ENCODE results near the gene TNC.

TNC gene

GRCh38 chr9:115098226-115098965 lies 19.6 kb downstream of the TNC start:
- DNase-seq: no peak

DNA sequence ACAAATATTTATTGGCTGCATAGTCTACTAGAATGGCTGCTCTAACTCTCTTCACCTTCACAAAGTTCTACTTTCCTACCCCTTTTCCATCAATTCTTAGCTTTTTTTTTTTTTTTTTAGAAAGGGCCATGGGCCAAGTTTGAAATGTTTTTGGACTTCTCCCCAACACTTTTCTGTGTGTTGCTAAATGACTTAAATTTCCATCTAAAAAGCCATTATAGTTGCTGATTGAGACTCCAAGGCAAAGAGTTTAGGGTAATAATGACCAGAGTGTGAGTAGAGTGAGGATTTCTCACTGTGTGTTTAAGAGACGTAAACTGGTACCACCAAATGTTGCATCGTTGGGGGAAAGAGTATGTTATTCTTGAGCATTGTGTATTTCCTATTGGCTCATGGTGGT lies 24.4 kb downstream of the TNC start:
- no peak for DNase-seq

- DNase-seq: no peak
Observed at GRCh38 chr9:115090486-115090885, 27.5 kb downstream of the TNC start.

GRCh38 chr9:115088860-115089259 lies 29.1 kb downstream of the TNC start:
- DNase-seq: no peak

DNA sequence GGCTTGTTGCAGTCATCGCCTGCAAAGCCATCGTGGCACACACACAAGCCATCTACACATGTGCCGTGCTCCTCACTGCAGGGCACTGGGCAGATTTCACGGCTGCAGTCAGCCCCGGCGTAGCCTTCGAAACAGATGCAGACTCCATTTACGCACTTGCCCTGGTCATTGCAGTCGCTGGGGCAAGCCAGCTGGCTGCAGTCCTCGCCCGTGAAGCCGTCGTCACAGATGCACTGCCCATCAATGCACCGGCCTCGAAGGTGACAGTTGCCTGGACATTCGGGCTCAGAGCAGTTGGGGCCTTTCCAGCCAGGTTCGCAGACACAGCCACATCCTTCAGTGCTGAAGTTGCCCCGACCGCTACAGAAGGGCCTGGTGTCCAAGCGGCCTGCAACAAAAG lies 31.1 kb downstream of the TNC start:
- no peak for DNase-seq

- no peak for DNase-seq
Observed at GRCh38 chr9:115086461-115086860, 31.5 kb downstream of the TNC start.

GRCh38 chr9:115085773-115086377 lies 32.1 kb downstream of the TNC start:
- no peak for DNase-seq

DNA sequence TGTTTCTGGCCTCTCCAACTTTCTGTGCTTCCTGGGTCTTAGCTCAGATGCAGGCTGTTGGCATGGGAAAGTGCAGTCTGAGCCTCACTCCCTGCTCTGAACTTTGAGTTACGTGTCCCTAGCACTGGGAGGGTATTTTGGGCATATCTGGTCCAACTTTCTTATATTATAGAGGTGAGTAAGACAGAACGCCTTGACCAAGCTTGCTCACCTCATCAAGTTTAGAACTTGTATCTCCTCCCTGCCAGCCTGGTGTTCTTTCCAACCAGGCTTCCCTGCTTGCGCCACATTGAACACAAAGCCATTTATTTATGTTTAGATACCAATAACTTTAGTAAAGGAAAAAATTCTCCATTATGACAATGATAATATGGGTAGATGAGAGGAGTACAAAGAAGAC lies 33.2 kb downstream of the TNC start:
- no peak for DNase-seq

GRCh38 chr9:115084157-115084556 lies 33.8 kb downstream of the TNC start:
- no peak for DNase-seq

- DNase-seq: no peak
Observed at GRCh38 chr9:115080242-115080641, 37.7 kb downstream of the TNC start.

GRCh38 chr9:115079156-115079555 lies 38.8 kb downstream of the TNC start:
- DNase-seq: no peak

GRCh38 chr9:115073456-115073855 lies 44.5 kb downstream of the TNC start:
- DNase-seq: no peak

GRCh38 chr9:115071176-115071575 lies 46.8 kb downstream of the TNC start:
- no peak for DNase-seq

DNA sequence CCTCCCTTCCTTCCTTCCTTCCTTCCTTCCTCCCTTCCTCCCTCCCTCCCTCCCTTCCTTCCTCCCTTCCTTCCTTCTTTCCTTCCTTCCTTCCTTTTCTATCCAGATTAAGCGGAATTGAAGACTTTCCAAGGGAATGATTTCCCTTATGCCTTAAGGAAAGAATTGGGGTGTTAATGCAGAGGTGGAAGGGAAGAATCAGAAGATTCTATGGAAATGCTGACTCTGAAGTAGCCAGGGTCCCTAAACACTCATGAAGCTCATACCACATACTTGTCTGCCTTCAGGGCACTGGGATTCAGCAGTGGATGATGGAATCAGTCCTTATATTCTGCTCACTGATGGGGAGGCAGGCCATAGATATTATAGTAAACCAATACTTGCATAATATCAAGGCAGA lies 48.2 kb downstream of the TNC start:
- no peak for DNase-seq

DNA sequence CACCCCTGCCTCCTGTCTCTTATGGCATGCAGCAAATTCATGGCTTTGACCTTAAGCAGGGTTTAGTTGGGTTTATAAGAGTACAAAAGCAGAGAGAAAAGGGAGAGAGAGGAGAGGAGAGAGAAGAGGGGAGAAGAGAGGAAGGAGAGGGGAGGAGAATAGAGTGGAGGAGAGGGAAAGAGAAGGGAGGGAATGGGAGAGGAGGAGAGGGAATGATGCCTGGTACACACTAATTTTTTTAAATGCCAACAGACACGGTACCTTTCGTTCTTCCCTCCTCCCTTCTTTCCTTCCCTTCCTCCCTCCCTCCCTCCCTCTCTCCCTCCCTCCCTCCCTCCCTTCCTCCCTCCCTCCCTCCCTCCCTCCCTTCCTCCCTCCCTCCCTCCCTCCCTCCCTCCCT lies 48.7 kb downstream of the TNC start:
- DNase-seq: no peak

GRCh38 chr9:115068031-115068430 lies 49.9 kb downstream of the TNC start:
- no peak for DNase-seq

DNA sequence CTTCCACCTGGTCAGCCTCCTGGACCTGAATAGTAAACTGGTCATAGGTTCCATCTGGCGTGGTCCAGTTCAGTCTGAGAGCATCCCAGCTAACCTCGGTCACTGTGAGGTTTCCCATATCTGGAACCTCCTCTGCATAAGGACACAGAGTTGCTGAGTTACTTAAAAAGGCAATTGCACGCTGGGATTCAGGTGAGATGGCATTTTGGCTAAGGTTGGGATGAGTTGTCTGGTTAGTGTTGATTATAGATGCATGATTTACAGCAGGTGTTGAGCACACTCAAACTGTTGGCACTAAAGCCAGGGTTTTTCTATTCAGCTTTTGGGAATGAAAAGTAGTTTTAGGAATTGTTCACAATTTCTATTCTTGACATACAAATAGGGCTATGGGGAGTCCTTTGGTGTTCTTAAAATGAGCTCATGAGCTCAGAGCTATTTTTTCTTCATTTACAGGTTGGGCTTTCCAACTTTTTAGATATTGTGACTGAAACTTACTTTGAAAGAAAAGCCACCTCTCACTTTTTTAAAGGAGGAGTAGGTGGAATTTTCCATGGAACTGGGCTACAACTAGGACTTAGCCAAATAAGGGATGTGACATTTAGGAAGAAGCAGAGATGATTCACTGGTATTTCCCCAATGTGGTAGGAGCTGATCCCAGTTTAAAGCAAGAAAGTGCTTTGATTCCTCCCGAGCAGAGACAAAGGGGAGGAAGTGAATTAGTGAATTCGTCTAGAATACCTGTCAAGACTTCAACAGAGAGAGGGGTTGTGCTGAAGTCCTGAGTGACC lies 54.7 kb downstream of the TNC start:
- no peak for DNase-seq

- no peak for DNase-seq
Observed at GRCh38 chr9:115058684-115059315, 59.2 kb downstream of the TNC start.

DNA sequence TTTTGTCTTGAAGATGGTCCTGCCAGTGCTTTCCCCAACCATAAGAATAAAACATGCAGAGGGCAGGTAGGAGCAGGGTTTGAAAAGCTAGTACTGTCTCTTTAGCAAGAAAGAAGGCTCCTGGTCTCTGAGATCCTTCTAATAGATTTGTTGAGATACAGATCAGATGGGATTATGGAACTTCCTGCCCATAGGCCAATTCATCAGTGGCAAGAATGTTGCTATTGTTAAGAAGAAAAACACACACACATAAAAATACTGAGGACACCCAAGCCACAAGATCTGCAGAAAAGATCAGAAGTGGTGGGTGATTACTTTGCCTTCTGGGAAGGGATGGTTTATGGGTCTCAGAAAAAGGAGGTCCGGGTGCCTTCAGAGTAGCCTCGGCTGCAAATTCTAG lies 59.8 kb downstream of the TNC start:
- no peak for DNase-seq

- no peak for DNase-seq
Observed at GRCh38 chr9:115057559-115057958, 60.4 kb downstream of the TNC start.

DNA sequence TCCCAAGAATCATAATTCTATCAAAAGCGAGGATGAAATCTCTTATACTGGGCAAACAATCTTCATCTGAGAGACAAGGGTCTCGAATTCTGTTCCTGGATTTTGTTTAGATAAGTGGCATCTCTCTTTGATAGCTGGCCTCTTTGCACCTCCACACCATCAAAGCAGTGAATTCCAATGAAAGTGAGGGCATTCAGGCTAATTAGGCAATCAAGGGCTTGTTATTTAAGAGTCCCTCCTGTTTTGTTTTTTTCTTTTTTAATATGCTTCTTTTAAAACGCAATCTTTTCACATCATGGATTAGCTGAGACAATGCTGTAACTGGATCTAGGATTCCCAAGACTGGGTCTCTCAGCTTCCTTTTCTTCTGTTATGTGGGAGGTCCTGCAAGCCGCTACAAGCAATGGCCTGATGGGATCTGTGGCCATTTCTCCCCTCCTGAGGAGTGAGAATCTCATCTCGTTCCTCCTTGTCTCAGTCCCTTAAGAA lies 67.9 kb downstream of the TNC start:
- DNase-seq: no peak

DNA sequence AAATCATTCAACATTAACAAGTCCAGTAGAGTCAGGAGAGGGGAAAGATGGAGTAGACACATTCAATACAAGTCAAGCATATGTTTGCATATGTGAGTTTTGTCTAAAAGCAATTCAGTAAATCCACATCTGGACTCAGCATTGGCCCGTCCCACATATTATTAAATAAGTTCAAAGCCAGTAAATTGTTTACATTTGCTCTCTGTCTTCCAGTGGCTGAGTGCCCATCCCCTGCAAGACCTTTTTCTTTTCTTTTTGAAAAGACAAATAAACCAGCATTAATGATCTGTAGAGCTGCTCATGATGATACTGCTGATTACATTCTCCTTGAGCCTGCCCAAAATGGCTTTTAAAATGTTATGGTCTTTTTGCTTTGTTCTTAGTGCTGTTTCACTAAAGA lies 71.1 kb downstream of the TNC start:
- no peak for DNase-seq

DNA sequence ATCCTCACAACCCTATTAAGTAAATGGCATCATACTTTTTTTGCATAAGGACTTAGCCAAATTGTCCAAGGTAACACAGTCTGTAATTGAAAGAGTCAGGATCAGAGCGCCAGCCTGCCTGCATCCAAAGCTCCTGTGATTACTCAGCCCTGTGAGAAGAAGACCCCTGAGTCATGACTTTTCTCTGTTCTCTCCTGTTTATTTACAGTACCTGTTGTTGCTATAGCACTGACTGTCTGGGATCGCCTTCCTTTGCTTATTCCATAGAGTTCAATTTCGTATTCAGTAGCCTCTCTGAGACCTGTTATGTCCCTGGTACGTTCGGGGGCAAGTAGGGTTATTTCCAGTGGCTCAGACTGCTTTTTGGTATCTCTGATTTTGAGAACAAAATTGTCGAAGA lies 71.8 kb downstream of the TNC start:
- DNase-seq: no peak

GRCh38 chr9:115043632-115044031 lies 74.3 kb downstream of the TNC start:
- no peak for DNase-seq

Data from NCI-H345 (cell line).